Endothelial cell of coronary artery (primary cell): ENCODE measurements around the gene MMP24OS. TPM values are rescaled to one million over a fixed set of nuclear protein-coding genes. Genes with fewer than 3 reads are reported as not detected.

Experiments used
- total RNA-seq: library from RNA; depleted of rRNA; stranded (reverse); fragments of >200 nt; gene quantifications from 2 replicates; pipeline ENCODE4 v1.2.3, GENCODE V29; 2014

The MMP24OS gene
- 5.5 and 12.0 TPM in 2 replicates for total RNA-seq

GRCh38 chr20:35277531-35278395 is at the start of gene MMP24OS:
Gene MMP24OS, minus strand, starts transcription at chr20:35278122. Its CDS starts 193 bp downstream, at chr20:35277929.

GRCh38 chr20:35291654-35292503 is 14.0 kb upstream of the MMP24OS start, which contains the start of gene FAM83C:
Gene FAM83C, minus strand, starts transcription at chr20:35292425. Its CDS starts 121 bp downstream, at chr20:35292304.

GRCh38 chr20:35284267-35284991 is 6.5 kb upstream of the MMP24OS start, which contains the start of gene EIF6:
Gene EIF6, minus strand, starts transcription at chr20:35284772. Its CDS starts 285 bp downstream, at chr20:35284487.

Other genes starting within 250 kb of the MMP24OS start
- gene TRPC4AP, start 185.3 kb downstream of the MMP24OS start, total RNA-seq, result 61.2 and 76.9 TPM in 2 replicates
- gene EDEM2, start 130.8 kb downstream of the MMP24OS start, total RNA-seq, result 61.8 and 78.2 TPM in 2 replicates
- 309 and 609 TPM in 2 replicates for gene PROCR, start 106.0 kb downstream of the MMP24OS start, total RNA-seq
- gene MMP24, start 51.4 kb downstream of the MMP24OS start, total RNA-seq, result 0.19 and 0.63 TPM in 2 replicates
- gene EIF6, start 6.7 kb upstream of the MMP24OS start, total RNA-seq, result 154 and 213 TPM in 2 replicates
- gene FAM83C, start 14.3 kb upstream of the MMP24OS start, total RNA-seq, result not detected in 2 replicates
- gene UQCC1, start 133.9 kb upstream of the MMP24OS start, total RNA-seq, result 26.4 and 28.9 TPM in 2 replicates
- gene GDF5, start 160.1 kb upstream of the MMP24OS start, total RNA-seq, result 0.09 and 2.4 TPM in 2 replicates
- 15.2 and 32.7 TPM in 2 replicates for gene CEP250, start 177.5 kb upstream of the MMP24OS start, total RNA-seq